Activated CD8-positive, alpha-beta T cell treated with anti-CD3 and anti-CD28 coated beads for 36 hours (primary cell): Measurements from ENCODE around the gene CASP3. TPM values are rescaled to one million over a fixed set of nuclear protein-coding genes. Genes with fewer than 3 reads are reported as not detected.
"Not testable (repeated sequence)": the region's sequence is repeated elsewhere in the genome, so short reads cannot be mapped to it uniquely, and the experiment has no call there.

Experiments used
- ATAC-seq: fragments of 200-7000 bp; cut with Tn5 transposase; one replicate; pipeline ENCODE4 v1.10.0; 2021; ENCODE audit warnings: mild to moderate bottlenecking, moderate library complexity
- CTCF ChIA-PET: fragments of 350-600 bp; sonication (Branson Sonifier 250); formaldehyde crosslinking; loops from one replicate; lab custom pipeline; 2021; ENCODE audit warnings: antibody characterized with exemption; lab: Charles Lee
- POLR2A ChIA-PET: fragments of 350-600 bp; sonication (Branson Sonifier 250); formaldehyde crosslinking; loops from one replicate; lab custom pipeline; 2021; ENCODE audit warnings: antibody characterized with exemption; lab: Charles Lee
- DNase-seq: peaks from one replicate; pipeline ENCODE4 v3.0.0-alpha.2; 2020
- H3K27ac Mint-ChIP-seq: one replicate; pipeline ENCODE4 v1.8.0; 2021; ENCODE audit warnings: mild to moderate bottlenecking, mixed read lengths
- H3K27me3 Mint-ChIP-seq: one replicate; pipeline ENCODE4 v1.8.0; 2021; ENCODE audit warnings: mixed read lengths
- H3K36me3 Mint-ChIP-seq: one replicate; pipeline ENCODE4 v1.8.0; 2021; ENCODE audit warnings: low read depth, mixed read lengths
- H3K4me1 Mint-ChIP-seq: one replicate; pipeline ENCODE4 v1.8.0; 2021; ENCODE audit warnings: low read depth, mixed read lengths
- H3K4me3 Mint-ChIP-seq: one replicate; pipeline ENCODE4 v1.8.0; 2021; ENCODE audit warnings: mild to moderate bottlenecking, moderate library complexity, mixed read lengths
- H3K9me3 Mint-ChIP-seq: one replicate; pipeline ENCODE4 v1.8.0; 2021; ENCODE audit warnings: mixed read lengths
- intact Hi-C: fragments of 100-400 bp; cut with micrococcal nuclease; formaldehyde crosslinking; loops from one replicate; pipeline ENCODE4 v1.10.0; 2022
- total RNA-seq, 2 experiments: library from RNA; stranded (reverse); gene quantifications; one replicate each; pipeline ENCODE4 v1.2.3, GENCODE V29; 2021
- TF ChIP-seq, protein P1 (sequence below): fragments of 200-600 bp; IDR thresholded peaks from one replicate; pipeline ENCODE4 v1.8.0; 2022; ENCODE audit warnings: antibody characterized with exemption, mild to moderate bottlenecking

Gene CASP3
- total RNA-seq, 2 experiments from 2014 or later = 96.9 to 100 TPM

DNA sequence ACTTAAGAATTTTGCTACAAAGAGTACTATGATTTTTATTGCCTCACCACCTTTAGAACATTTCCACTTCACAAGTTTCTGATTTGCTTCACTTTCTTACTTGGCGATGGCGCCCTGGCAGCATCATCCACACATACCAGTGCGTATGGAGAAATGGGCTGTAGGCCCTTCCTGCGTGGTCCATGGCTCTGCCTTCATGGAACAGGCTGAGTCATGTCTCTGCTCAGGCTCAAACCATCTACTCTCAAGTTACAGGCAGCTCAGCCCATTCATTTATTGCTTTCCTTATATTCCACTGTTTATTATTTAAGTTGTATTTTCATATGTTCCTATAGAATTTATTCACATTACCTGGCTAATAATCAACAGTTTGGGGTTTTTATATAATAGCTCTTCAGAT lies 21.1 kb downstream of the CASP3 start:
- TF ChIP-seq, protein P1, sequence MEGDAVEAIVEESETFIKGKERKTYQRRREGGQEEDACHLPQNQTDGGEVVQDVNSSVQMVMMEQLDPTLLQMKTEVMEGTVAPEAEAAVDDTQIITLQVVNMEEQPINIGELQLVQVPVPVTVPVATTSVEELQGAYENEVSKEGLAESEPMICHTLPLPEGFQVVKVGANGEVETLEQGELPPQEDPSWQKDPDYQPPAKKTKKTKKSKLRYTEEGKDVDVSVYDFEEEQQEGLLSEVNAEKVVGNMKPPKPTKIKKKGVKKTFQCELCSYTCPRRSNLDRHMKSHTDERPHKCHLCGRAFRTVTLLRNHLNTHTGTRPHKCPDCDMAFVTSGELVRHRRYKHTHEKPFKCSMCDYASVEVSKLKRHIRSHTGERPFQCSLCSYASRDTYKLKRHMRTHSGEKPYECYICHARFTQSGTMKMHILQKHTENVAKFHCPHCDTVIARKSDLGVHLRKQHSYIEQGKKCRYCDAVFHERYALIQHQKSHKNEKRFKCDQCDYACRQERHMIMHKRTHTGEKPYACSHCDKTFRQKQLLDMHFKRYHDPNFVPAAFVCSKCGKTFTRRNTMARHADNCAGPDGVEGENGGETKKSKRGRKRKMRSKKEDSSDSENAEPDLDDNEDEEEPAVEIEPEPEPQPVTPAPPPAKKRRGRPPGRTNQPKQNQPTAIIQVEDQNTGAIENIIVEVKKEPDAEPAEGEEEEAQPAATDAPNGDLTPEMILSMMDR = no peak
- Mint-ChIP-seq H3K4me3 (no peak overlapping the region), H3K27me3 (no peaks in the 10 kb centered on the region), H3K36me3 (peaks cover 72% of the 10 kb centered on the region), H3K9me3 (no peaks in the 10 kb centered on the region), H3K4me1 (peaks cover 32% of the 10 kb centered on the region), H3K27ac (no peak overlapping the region)
- ChIA-PET CTCF (interaction anchor here (0.7 kb wide), 1 partner anchor 11 kb away, joined by 3 read pairs; no protein-coding TSS in a partner anchor), POLR2A (interaction anchor here (0.7 to 1.3 kb wide), 3 partner anchors 11 to 125 kb away, joined by 3 to 4 read pairs (median 3); no protein-coding TSS in a partner anchor)
- DNase-seq (no peak), ATAC-seq (no peak)
- intact Hi-C loops = no loop called here

DNA sequence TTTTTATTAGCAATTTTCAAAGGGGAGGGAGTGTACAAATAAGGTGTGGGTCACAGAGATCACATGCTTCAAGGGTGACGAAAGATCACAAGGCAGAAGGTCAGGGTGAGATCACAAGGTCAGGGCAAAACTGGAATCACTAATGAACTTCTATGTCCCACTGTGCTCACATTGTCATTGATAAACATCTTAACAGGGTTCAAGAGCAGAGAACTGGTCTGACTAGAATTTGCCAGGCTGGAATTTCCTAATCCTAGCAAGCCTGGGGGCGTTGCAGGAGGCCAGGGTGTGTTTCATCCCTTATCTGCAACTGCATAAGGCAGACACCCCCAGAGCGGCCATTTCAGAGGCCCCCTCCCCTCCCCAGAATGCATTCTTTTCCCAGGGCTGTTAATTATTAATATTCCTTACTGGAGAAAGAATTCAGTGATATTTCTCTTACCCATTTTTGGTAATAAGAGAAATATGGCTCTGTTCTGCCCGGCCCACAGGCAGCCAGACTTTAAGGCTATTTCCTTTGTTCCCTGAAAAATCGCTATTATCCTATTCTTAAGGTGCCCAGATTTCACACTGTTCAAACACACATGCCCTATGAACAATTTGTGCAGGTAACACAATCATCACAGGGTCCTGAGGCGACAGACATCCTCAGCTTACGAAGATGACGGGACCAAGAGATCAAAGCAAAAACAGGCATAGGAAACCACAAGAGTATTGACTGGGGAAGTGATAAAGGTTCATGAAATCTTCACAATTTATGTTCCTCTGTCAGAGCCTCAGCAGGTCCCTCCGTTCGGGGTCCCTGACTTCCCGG lies 23.3 kb downstream of the CASP3 start:
- ATAC-seq, H3K27me3 Mint-ChIP-seq, DNase-seq, H3K4me3 Mint-ChIP-seq, intact Hi-C loops, H3K9me3 Mint-ChIP-seq: not testable (repeated sequence)
- Mint-ChIP-seq H3K27ac (peak overlapping the region; percentile 70), H3K4me1 (peaks cover 32% of the 10 kb centered on the region), H3K36me3 (peaks cover 63% of the 10 kb centered on the region)
- CTCF ChIA-PET = interaction anchor here (1.2 kb wide), 1 partner anchor 362 kb away, joined by 4 read pairs; no protein-coding TSS in a partner anchor
- POLR2A ChIA-PET = interaction anchor here (0.8 to 2.0 kb wide), 2 partner anchors 10 to 104 kb away, joined by 3 to 6 read pairs; no protein-coding TSS in a partner anchor

DNA sequence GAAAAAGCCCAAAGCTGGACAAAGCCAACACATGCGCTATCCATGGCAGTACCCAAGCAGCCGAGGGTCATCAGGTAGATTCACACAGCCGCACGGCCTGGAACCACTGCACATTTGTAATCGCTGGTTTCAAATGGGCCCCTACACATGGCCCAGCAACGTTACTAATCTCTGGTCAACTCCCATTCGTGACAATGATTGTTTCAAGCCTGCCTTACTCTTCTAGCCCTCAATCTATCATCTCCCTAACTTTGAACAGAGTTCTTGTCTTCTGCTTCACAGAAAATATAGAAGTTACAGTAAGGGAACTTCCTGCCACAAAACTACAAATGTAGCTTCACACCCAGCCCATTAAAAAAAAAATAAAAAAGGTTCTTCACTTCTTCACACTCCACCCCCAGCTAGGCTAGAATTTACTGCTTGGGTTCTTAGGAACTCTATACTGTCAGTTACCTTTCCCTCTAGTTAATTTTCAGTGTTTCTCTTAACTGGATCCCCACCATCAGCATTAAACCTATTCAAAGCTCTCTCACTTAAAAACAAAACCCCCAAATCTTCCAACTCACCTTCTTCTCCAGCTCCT lies 24.2 kb downstream of the CASP3 start:
- Mint-ChIP-seq H3K36me3 (peaks cover 55% of the 10 kb centered on the region), H3K27me3 (no peaks in the 10 kb centered on the region), H3K27ac (peak overlapping the region; percentile 70), H3K4me3 (no peak overlapping the region), H3K4me1 (peaks cover 32% of the 10 kb centered on the region), H3K9me3 (no peaks in the 10 kb centered on the region)
- CTCF ChIA-PET = interaction anchor here (1.2 kb wide), 1 partner anchor 361 kb away, joined by 4 read pairs; no protein-coding TSS in a partner anchor
- intact Hi-C loops = no loop called here
- DNase-seq (no peak), ATAC-seq (peak; percentile 63)
- POLR2A ChIA-PET = interaction anchor here (1.1 to 2.0 kb wide), 2 partner anchors 11 to 43 kb away, joined by 3 to 6 read pairs; no protein-coding TSS in a partner anchor
- TF ChIP-seq, protein P1 = no peak

DNA sequence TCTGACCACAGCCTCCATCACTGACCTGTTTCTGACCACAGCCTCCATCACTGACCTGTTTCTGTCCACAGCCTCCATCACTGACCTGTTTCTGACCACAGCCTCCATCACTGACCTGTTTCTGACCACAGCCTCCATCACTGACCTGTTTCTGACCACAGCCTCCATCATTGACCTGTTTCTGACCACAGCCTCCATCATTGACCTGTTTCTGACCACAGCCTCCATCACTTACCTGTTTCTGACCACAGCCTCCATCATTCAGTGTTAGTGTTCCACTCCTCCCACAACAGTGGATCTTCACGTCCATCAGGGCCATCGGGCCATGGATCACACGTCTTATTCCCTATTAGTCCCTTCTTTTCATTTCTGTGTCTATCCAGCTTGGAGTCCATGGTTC lies 24.7 kb downstream of the CASP3 start:
- DNase-seq, H3K9me3 Mint-ChIP-seq, intact Hi-C loops, H3K27me3 Mint-ChIP-seq, H3K4me3 Mint-ChIP-seq, ATAC-seq: not testable (repeated sequence)
- Mint-ChIP-seq H3K27ac (peak overlapping the region; percentile 70), H3K4me1 (peaks cover 32% of the 10 kb centered on the region), H3K36me3 (peaks cover 50% of the 10 kb centered on the region)
- ChIA-PET POLR2A (interaction anchor here (1.1 kb wide), 1 partner anchor 44 kb away, joined by 3 read pairs; no protein-coding TSS in a partner anchor), CTCF (interaction anchor here (1.2 kb wide), 1 partner anchor 360 kb away, joined by 4 read pairs; no protein-coding TSS in a partner anchor)

DNA sequence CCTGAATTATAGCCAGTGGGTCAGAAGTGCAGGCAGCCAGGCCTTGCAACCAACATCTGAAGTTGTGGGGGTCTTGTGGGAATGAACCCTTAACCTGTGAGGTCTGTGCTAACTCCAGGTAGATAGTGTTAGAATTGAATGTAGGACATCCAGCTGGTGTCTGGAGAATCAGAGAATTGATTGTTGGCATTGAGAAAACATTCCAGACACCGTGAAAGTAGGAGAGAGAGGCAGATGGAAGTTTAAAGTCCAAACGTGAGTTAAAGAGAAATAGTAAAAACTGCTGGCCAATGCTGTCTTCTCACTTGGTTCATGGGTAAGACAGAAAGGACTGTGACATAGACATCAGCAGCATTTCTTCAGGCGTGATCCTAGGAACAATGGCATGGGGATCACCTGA lies 27.7 kb downstream of the CASP3 start:
- intact Hi-C loops = no loop called here
- no peaks in the 10 kb centered on the region for H3K27me3 Mint-ChIP-seq

More for the DNA sequence above, 27.7 kb downstream of the CASP3 start:
- no peak for ATAC-seq
- ChIA-PET CTCF (no interaction called here), POLR2A (interaction anchor here (1.1 kb wide), 1 partner anchor 107 kb away, joined by 3 read pairs; no protein-coding TSS in a partner anchor)
- no peaks in the 10 kb centered on the region for H3K9me3 Mint-ChIP-seq
- DNase-seq = no peak
- TF ChIP-seq, protein P1 = no peak
- no peak overlapping the region for H3K27ac Mint-ChIP-seq
- peaks cover 20% of the 10 kb centered on the region for H3K4me1 Mint-ChIP-seq
- peaks cover 27% of the 10 kb centered on the region for H3K36me3 Mint-ChIP-seq
- no peak overlapping the region for H3K4me3 Mint-ChIP-seq
